Left lobe of liver (tissue), 2 donors: Measurements from ENCODE around the gene PSMD1. TPM values are rescaled to one million over a fixed set of nuclear protein-coding genes. Genes with fewer than 3 reads are reported as not detected.
A peak's percentile ranks its signal among the peaks of the same experiment; 100 is the strongest.

ENCODE experiments used
- ATAC-seq: fragments of 200-7000 bp; cut with Tn5 transposase; one replicate; pipeline ENCODE4 v1.9.1; 2020; ENCODE audit warnings: mild to moderate bottlenecking, moderate library complexity
- DNase-seq: peaks from one replicate; pipeline ENCODE4 v3.0.0-alpha.2; 2020; ENCODE audit warnings: low spot score
- total RNA-seq: library from RNA; stranded (reverse); gene quantifications from one replicate; pipeline ENCODE4 v1.2.1, GENCODE V29; 2021
- donor health status: DM: no; HTN: no; CAD: no; lungs with moderate emphysema.
- donor health status: DM: no; HTN: yes; CAD: no.

PSMD1 gene
- total RNA-seq, 1 donor from 2014 or later = 41.3 TPM

GRCh38 chr2:231104115-231104713, 47.5 kb downstream of the PSMD1 start:
- ATAC-seq (peak; percentile 92), DNase-seq (no peak)

GRCh38 chr2:231110551-231110950, 53.9 kb downstream of the PSMD1 start:
- ATAC-seq (peak; percentile 57), DNase-seq (no peak)

GRCh38 chr2:231111987-231112386, 55.3 kb downstream of the PSMD1 start:
- no peak for ATAC-seq
- DNase-seq = no peak

- no peak for ATAC-seq
- DNase-seq = no peak
Measured at GRCh38 chr2:231113489-231113888, 56.8 kb downstream of the PSMD1 start.

GRCh38 chr2:231115651-231116050, 59.0 kb downstream of the PSMD1 start:
- DNase-seq = no peak
- ATAC-seq = no peak

- DNase-seq (no peak), ATAC-seq (no peak)
Measured at GRCh38 chr2:231117148-231117547, 60.5 kb downstream of the PSMD1 start.

GRCh38 chr2:231117922-231118613, 61.4 kb downstream of the PSMD1 start:
- ATAC-seq = no peak
- no peak for DNase-seq

- no peak for DNase-seq
- no peak for ATAC-seq
Measured at GRCh38 chr2:231118614-231118942, 61.9 kb downstream of the PSMD1 start.

GRCh38 chr2:231123362-231123898, 66.8 kb downstream of the PSMD1 start:
- DNase-seq (no peak), ATAC-seq (peak; percentile 88)

- ATAC-seq (peak; percentile 40), DNase-seq (no peak)
Measured at GRCh38 chr2:231124838-231125568, 68.3 kb downstream of the PSMD1 start, which contains the start of gene HTR2B. Gene HTR2B, minus strand, starts transcription at chr2:231125042. Its CDS starts 1,278 bp downstream, at chr2:231123764.

- ATAC-seq (no peak), DNase-seq (no peak)
Measured at GRCh38 chr2:231126123-231126522, 69.5 kb downstream of the PSMD1 start.

- no peak for DNase-seq
- ATAC-seq = no peak
Measured at GRCh38 chr2:231127480-231127879, 70.8 kb downstream of the PSMD1 start.

GRCh38 chr2:231127936-231128335, 71.3 kb downstream of the PSMD1 start:
- ATAC-seq (no peak), DNase-seq (no peak)

GRCh38 chr2:231128541-231128940, 71.9 kb downstream of the PSMD1 start:
- no peak for DNase-seq
- no peak for ATAC-seq

GRCh38 chr2:231129216-231129615, 72.5 kb downstream of the PSMD1 start:
- no peak for ATAC-seq
- no peak for DNase-seq

- DNase-seq = no peak
- ATAC-seq = no peak
Measured at GRCh38 chr2:231130336-231131056, 73.8 kb downstream of the PSMD1 start.

GRCh38 chr2:231132129-231132528, 75.5 kb downstream of the PSMD1 start:
- no peak for ATAC-seq
- no peak for DNase-seq

- DNase-seq (peak; percentile 64), ATAC-seq (peak; percentile 82)
Measured at GRCh38 chr2:231133365-231134099, 76.9 kb downstream of the PSMD1 start.

- DNase-seq = no peak
- ATAC-seq = no peak
Measured at GRCh38 chr2:231134910-231135655, 78.4 kb downstream of the PSMD1 start.

GRCh38 chr2:231138699-231139098, 82.0 kb downstream of the PSMD1 start:
- no peak for ATAC-seq
- no peak for DNase-seq
